Inferior parietal cortex (tissue), 1 donor: Measurements from ENCODE around the gene RPS25.
A peak's percentile ranks its signal among the peaks of the same experiment; 100 is the strongest.
"Not testable (repeated sequence)": the region's sequence is repeated elsewhere in the genome, so short reads cannot be mapped to it uniquely, and the experiment has no call there.

Experiments used
- DNase-seq: peaks from one replicate; pipeline ENCODE4 v3.0.0-alpha.2; 2016; ENCODE audit errors: extremely low spot score

Gene RPS25

GRCh38 chr11:119018074-119018938, at the start of gene RPS25, which contains the start of gene TRAPPC4:
Gene RPS25, minus strand, starts transcription at chr11:119018343. Its CDS starts 59 bp downstream, at chr11:119018284.
Gene TRAPPC4, plus strand, starts transcription at chr11:119018766. Its CDS starts 30 bp downstream, at chr11:119018796.
- peak; percentile 97 for DNase-seq

- peak; percentile 96 for DNase-seq
These were observed 49.5 kb upstream of the RPS25 start, which contains the start of gene VPS11 for GRCh38 chr11:119067371-119068222. Gene VPS11, plus strand, starts transcription at chr11:119067818. Its CDS starts 6 bp downstream, at chr11:119067824.

- DNase-seq: no peak
These were observed 47.2 kb upstream of the RPS25 start for GRCh38 chr11:119065369-119065768.

- DNase-seq: no peak
These were observed 44.6 kb upstream of the RPS25 start for GRCh38 chr11:119062779-119063178.

GRCh38 chr11:119061256-119061655, 43.1 kb upstream of the RPS25 start:
- no peak for DNase-seq

- DNase-seq: not testable (repeated sequence)
These were observed 41.0 kb upstream of the RPS25 start for GRCh38 chr11:119059128-119059527.

- DNase-seq: peak; percentile 90
These were observed 39.0 kb upstream of the RPS25 start, which contains the start of gene HYOU1 for GRCh38 chr11:119057000-119057769. Gene HYOU1, minus strand, starts transcription at chr11:119057205. Its CDS starts 1,045 bp downstream, at chr11:119056160.

- DNase-seq: no peak
These were observed 38.4 kb upstream of the RPS25 start for GRCh38 chr11:119056421-119056999.

- no peak for DNase-seq
These were observed 37.8 kb upstream of the RPS25 start for GRCh38 chr11:119055901-119056300.

- DNase-seq: no peak
These were observed 36.3 kb upstream of the RPS25 start for GRCh38 chr11:119054418-119054817.

GRCh38 chr11:119052163-119052814, 34.1 kb upstream of the RPS25 start:
- DNase-seq: no peak

GRCh38 chr11:119051440-119052162, 33.5 kb upstream of the RPS25 start:
- no peak for DNase-seq

GRCh38 chr11:119049081-119049480, 30.9 kb upstream of the RPS25 start:
- DNase-seq: no peak

- no peak for DNase-seq
These were observed 30.5 kb upstream of the RPS25 start for GRCh38 chr11:119048644-119049043.

GRCh38 chr11:119047205-119047604, 29.1 kb upstream of the RPS25 start:
- no peak for DNase-seq

- no peak for DNase-seq
These were observed 28.3 kb upstream of the RPS25 start for GRCh38 chr11:119046489-119046888.

GRCh38 chr11:119044708-119045107, 26.6 kb upstream of the RPS25 start:
- no peak for DNase-seq

- no peak for DNase-seq
These were observed 24.8 kb upstream of the RPS25 start for GRCh38 chr11:119042927-119043326.

- DNase-seq: no peak
These were observed 23.8 kb upstream of the RPS25 start for GRCh38 chr11:119041821-119042514.
